Posterior cingulate gyrus (tissue), 11 donors: ENCODE data around the gene MIEN1.
"Not testable (repeated sequence)": the region's sequence is repeated elsewhere in the genome, so short reads cannot be mapped to it uniquely, and the experiment has no call there.

ENCODE experiments used
- DNase-seq, 10 donors: peaks; one replicate each; pipeline versions ENCODE4 v3.0.0 to v3.0.0-alpha.2; 2020 to 2021; ENCODE audit warnings: mixed read lengths in 3 of 10
- intact Hi-C: fragments of 100-400 bp; cut with DNase I; formaldehyde crosslinking; loops from one replicate; pipeline ENCODE4 v1.15.1; 2023

The MIEN1 gene

DNA sequence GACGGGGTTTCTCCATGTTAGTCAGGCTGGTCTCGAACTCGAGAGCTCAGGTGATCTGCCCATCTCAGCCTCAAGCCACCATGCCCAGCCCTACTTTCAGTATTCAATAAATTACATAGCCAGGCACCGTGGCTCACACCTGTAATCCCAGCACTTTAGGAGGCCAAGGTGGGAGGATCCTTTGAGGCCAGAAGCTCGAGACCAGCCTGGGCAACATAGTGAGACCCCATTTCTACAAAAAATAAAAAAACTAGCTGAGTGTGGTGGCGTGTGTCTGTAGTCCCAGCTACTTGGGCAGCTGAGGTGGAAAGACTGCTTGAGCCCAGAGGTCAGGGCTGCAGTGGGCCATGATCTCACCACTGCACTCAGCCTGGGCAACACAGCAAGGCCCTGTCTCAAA, 8.2 kb downstream of the MIEN1 start:
- intact Hi-C loops: no loop called here
- no peak for DNase-seq

DNA sequence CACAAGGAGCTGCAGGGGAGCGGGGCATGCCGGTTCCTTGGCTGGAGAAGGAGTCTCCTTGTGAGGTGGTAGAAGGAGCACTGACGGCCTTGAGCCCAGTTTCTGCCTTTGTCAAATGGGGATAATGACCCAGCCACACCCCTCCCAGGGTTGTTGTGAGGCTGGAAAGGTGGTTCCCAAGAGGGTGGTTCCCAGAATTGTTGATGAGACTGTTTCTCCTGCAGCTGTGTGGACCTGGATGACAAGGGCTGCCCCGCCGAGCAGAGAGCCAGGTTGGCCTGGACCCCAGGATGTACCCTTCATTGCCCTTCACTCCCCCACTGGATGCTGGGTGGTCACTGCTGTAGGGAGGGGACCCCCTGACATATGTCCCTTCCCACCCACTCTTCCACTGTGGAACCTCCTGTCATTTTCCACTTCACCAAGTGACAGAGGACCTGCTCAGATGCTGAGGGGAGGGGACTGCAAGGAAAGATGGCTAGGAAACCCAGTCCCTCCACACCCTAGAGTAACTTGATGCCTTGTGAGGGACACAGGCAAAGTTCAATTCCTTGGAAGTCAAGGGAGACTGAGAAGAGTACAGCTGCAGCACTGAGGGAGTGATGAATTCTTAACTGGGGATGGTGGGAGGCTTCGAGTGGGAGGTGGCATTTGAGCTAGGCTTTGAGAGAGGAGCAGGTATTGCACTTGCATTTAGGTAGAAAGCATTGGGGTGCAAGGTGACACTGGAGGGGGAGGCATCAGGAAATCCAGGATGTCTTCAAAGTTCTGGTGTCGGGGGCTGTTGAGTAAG, 10.6 kb downstream of the MIEN1 start:
- intact Hi-C loops: no loop called here
- DNase-seq: no peak

DNA sequence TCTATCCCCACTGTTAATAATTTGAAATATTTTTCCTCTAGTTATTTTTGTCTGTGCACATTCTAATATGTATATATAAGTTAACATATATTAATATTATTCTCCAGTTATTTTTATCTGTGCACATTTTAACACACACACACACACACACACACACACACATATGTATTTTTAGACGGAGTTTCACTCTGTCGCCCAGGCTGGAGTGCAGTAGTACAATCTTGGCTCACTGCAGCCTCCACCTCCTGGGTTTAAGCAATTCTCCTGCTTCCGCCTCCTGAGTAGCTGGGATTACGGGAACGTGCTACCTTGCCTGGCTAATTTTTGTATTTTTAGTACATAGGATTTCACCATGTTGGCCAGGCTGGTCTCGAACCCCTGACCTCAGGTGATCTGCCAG, 12.7 kb downstream of the MIEN1 start:
- DNase-seq: no peak
- intact Hi-C loops: no loop called here

DNA sequence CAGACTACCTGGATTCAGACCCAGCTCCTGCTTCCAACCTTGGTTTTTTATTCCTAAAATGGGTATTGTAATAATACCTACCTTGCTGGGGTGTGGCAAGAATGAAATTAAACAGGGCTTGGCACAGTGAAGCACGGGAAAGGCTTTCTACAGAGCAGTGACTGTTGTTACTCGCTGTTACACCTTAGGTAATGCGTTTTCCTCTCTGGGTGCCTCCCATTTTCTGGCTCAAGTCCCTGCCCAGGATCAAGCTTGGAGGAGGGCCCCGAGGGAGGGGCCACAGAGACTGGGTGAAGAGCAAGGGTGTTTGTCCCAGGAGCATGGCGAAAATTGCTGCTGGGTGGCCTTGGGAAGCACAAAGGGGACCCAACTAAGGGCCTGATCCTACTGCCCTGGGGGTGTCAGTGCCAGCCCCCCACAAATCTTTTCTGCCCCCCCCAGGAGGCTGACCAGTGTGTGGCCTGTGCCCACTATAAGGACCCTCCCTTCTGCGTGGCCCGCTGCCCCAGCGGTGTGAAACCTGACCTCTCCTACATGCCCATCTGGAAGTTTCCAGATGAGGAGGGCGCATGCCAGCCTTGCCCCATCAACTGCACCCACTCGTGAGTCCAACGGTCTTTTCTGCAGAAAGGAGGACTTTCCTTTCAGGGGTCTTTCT, 13.3 kb downstream of the MIEN1 start:
- DNase-seq: peak in 1 of 10 donors; percentile 18
- intact Hi-C loops: no loop called here

GRCh38 chr17:39716073-39716818, 14.1 kb downstream of the MIEN1 start:
- DNase-seq: peak in 1 of 10 donors; percentile 55
- intact Hi-C loops: no loop called here

GRCh38 chr17:39715375-39716072, 14.8 kb downstream of the MIEN1 start:
- DNase-seq: peak in 1 of 10 donors; percentile 64
- intact Hi-C loops: no loop called here

DNA sequence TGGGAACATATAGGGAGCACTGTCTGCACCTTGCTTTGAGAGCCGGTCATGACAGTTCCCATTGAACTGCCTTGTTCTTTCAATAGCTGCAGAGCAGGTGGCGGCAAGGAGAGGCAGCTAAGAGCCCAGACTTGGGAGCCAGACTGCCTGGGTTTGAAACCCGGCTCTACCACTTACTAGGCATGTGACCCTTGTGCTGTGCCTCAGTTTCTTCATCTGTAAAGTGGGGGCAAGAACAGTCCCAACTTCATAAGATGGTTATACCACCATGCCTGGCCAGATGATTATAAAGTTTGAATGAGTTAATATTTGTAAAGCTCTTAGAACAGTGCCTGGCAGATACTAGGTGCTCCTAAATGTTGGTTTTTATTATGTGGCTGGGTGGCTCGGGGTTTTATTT, 16.1 kb downstream of the MIEN1 start:
- intact Hi-C loops: no loop called here
- DNase-seq: peak in 1 of 10 donors; percentile 6

GRCh38 chr17:39711851-39712250, 18.5 kb downstream of the MIEN1 start:
- intact Hi-C loops: no loop called here

GRCh38 chr17:39711071-39711470, 19.3 kb downstream of the MIEN1 start:
- DNase-seq: peak in 1 of 10 donors; percentile 26
- intact Hi-C loops: not testable (repeated sequence)

More at GRCh38 chr17:39711851-39712250, 18.5 kb downstream of the MIEN1 start:
- DNase-seq: peak in 1 of 10 donors; percentile 43

- intact Hi-C loops: no loop called here
- DNase-seq: peak in 2 of 10 donors; percentile 47 to 52
Measured at GRCh38 chr17:39709998-39710964, 20.1 kb downstream of the MIEN1 start.

DNA sequence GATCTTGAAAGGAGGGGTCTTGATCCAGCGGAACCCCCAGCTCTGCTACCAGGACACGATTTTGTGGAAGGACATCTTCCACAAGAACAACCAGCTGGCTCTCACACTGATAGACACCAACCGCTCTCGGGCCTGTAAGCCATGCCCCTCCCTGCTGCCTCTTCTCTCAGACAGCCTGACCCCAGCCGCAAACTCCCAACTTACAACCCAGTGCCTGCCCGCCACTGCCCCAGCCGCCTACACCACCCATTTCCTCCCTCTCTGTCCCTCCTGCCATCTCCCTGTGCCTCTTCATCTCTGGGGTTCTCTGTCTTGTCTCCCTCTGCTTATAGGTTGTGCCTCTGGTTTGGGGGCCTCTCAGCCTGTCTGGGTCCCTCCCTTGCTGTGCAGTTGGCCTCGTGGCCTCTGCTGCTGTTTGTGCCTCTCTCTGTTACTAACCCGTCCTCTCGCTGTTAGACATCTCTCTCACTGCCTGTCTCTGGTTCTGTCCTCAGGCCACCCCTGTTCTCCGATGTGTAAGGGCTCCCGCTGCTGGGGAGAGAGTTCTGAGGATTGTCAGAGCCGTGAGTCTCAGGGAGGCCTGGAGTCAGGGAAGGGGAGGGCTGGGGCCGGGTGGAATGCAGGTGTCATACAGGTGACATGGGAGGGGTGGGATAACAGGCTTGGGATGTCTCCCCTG, 20.9 kb downstream of the MIEN1 start:
- DNase-seq: peak in 1 of 10 donors; percentile 19
- intact Hi-C loops: no loop called here

DNA sequence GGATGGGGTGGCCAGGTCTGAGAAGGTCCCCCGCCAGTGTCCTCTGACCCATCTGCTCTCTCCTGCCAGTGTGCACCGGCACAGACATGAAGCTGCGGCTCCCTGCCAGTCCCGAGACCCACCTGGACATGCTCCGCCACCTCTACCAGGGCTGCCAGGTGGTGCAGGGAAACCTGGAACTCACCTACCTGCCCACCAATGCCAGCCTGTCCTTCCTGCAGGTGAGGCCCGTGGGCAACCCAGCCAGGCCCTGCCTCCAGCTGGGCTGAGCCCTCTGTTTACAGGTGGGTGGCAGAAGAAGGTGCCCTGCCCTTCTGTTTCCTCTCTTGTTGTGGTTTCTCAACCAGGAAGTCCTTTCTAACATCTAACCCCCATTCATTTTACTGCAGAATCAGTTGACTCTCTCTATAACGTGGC, 23.4 kb downstream of the MIEN1 start:
- peak in 1 of 10 donors; percentile 55 for DNase-seq
- intact Hi-C loops: no loop called here

- DNase-seq: peak in 1 of 10 donors; percentile 42
- intact Hi-C loops: no loop called here
Measured at GRCh38 chr17:39706383-39706782, 23.9 kb downstream of the MIEN1 start.

- intact Hi-C loops: no loop called here
- DNase-seq: peak in 1 of 10 donors; percentile 59
Measured at GRCh38 chr17:39705786-39706348, 24.5 kb downstream of the MIEN1 start.

GRCh38 chr17:39704821-39705551, 25.3 kb downstream of the MIEN1 start:
- peak in 1 of 10 donors; percentile 62 for DNase-seq
- intact Hi-C loops: no loop called here

GRCh38 chr17:39703913-39704312, 26.4 kb downstream of the MIEN1 start:
- intact Hi-C loops: no loop called here
- no peak for DNase-seq
